Gastroesophageal sphincter (tissue), 4 donors: Measurements from ENCODE around the gene PTPRK. TPM values are rescaled to one million over a fixed set of nuclear protein-coding genes. Genes with fewer than 3 reads are reported as not detected.

Source experiments
- ATAC-seq: fragments of 150-250 bp; one replicate; pipeline ENCODE4 v1.9.1; 2016; ENCODE audit warnings: mild to moderate bottlenecking, moderate library complexity
- H3K27ac ChIP-seq, 4 donors: fragments of 200-600 bp; sonication (generic) in 3 of 4; 1 replicate in 3 of 4; 2 replicates in 1 of 4; pipeline ENCODE4 v1.5.1; 2016 to 2019
- H3K27me3 ChIP-seq: fragments of 200-600 bp; sonication (generic); one replicate; pipeline ENCODE4 v1.5.1; 2019
- H3K36me3 ChIP-seq, 2 donors: fragments of 200-600 bp; sonication (generic); one replicate each; pipeline ENCODE4 v1.5.1; 2019; ENCODE audit warnings: control low read depth in 1 of 2
- H3K4me1 ChIP-seq, 3 donors: fragments of 200-600 bp; sonication (generic); 1 replicate in 2 of 3; 2 replicates in 1 of 3; pipeline ENCODE4 v1.5.1; 2016 to 2019; ENCODE audit warnings: control low read depth in 2 of 3
- H3K4me3 ChIP-seq, 2 donors: fragments of 200-600 bp; sonication (generic); one replicate each; pipeline ENCODE4 v1.5.1; 2019; ENCODE audit warnings: mild to moderate bottlenecking in 1 of 2, moderate library complexity in 1 of 2
- H3K9me3 ChIP-seq, 3 donors: fragments of 200-600 bp; sonication (generic); one replicate each; pipeline ENCODE4 v1.5.1; 2017 to 2019; ENCODE audit warnings: control low read depth in 2 of 3
- CTCF ChIP-seq, 4 experiments: fragments of 200-600 bp in 2 of 4; fragments of 450-650 bp in 2 of 4; sonication (generic) in 1 of 4; IDR thresholded peaks; one replicate each; pipeline ENCODE4 v1.5.1; 2017 to 2019; ENCODE audit warnings: antibody characterized with exemption in 4 of 4, mild to moderate bottlenecking in 2 of 4, moderate library complexity in 2 of 4
- EP300 ChIP-seq: sonication (generic); formaldehyde crosslinking; IDR thresholded peaks from one replicate; pipeline ENCODE4 v1.6.1; 2017; ENCODE audit warnings: antibody characterized with exemption, mild to moderate bottlenecking
- POLR2A ChIP-seq, 2 donors: fragments of 450-650 bp; IDR thresholded peaks; one replicate each; pipeline ENCODE4 v1.6.1; 2017; ENCODE audit warnings: antibody characterized with exemption in 2 of 2, mild to moderate bottlenecking in 2 of 2, moderate library complexity in 1 of 2
- POLR2AphosphoS5 ChIP-seq: sonication (generic); formaldehyde crosslinking; IDR thresholded peaks from one replicate; pipeline ENCODE4 v1.6.1; 2017; ENCODE audit warnings: antibody characterized with exemption
- WGBS, 2 donors: methylation state at CpG; one replicate each; pipeline ENCODE4 v1.1.5; 2018; ENCODE audit warnings: low coverage in 1 of 2; 5-methylcytosine and 5-hydroxymethylcytosine counted together
- total RNA-seq, 4 donors: library from RNA; depleted of rRNA; stranded (reverse); fragments of >200 nt; gene quantifications; one replicate each; pipeline ENCODE4 v1.1.0, GENCODE V29; 2016

PTPRK gene
- total RNA-seq, 4 donors from 2014 or later: 42.0 to 47.6 (median 45.8) TPM

GRCh38 chr6:127997496-127998164 lies 522.8 kb downstream of the PTPRK start:
- no peaks in the 10 kb centered on the region for H3K4me1 ChIP-seq
- ATAC-seq: no peak
- 91 to 96% methylated on average over 3 of the region's 3 CpGs for WGBS, 2 donors
- H3K27ac ChIP-seq: no peak overlapping the region
- TF ChIP-seq POLR2A (IDR thresholded peaks at IDR 0.05) (no peak), CTCF (IDR thresholded peaks at IDR 0.05) (no peak), POLR2AphosphoS5 (no peak), EP300 (no peak)
- no peaks in the 10 kb centered on the region for H3K9me3 ChIP-seq
- H3K27me3 ChIP-seq: no peaks in the 10 kb centered on the region
- H3K4me3 ChIP-seq: no peak overlapping the region
- peaks cover 0 to 11% of the 10 kb centered on the region in 2 donors for H3K36me3 ChIP-seq

GRCh38 chr6:127996925-127997324 lies 523.5 kb downstream of the PTPRK start:
- H3K9me3 ChIP-seq: no peaks in the 10 kb centered on the region
- ATAC-seq: no peak
- WGBS, 2 donors: 84 to 98% methylated on average over 3 of the region's 3 CpGs
- H3K36me3 ChIP-seq: peaks cover 0 to 11% of the 10 kb centered on the region in 2 donors
- H3K4me3 ChIP-seq: no peak overlapping the region
- no peak for TF ChIP-seq EP300
- TF ChIP-seq POLR2AphosphoS5: no peak
- no peak for TF ChIP-seq CTCF (IDR thresholded peaks at IDR 0.05)
- TF ChIP-seq POLR2A (IDR thresholded peaks at IDR 0.05): no peak
- no peaks in the 10 kb centered on the region for H3K4me1 ChIP-seq
- no peaks in the 10 kb centered on the region for H3K27me3 ChIP-seq
- no peak overlapping the region for H3K27ac ChIP-seq

GRCh38 chr6:127992144-127992543 lies 528.3 kb downstream of the PTPRK start:
- ATAC-seq: no peak
- H3K27me3 ChIP-seq: no peaks in the 10 kb centered on the region
- H3K9me3 ChIP-seq: no peaks in the 10 kb centered on the region
- no peak overlapping the region for H3K4me3 ChIP-seq
- no peaks in the 10 kb centered on the region for H3K4me1 ChIP-seq
- TF ChIP-seq EP300 (no peak), POLR2AphosphoS5 (no peak), POLR2A (IDR thresholded peaks at IDR 0.05) (no peak), CTCF (IDR thresholded peaks at IDR 0.05) (no peak)
- WGBS, 2 donors: 29 to 58% methylated on average over 1 of the region's 1 CpG
- peaks cover 0 to 6% of the 10 kb centered on the region in 2 donors for H3K36me3 ChIP-seq
- no peak overlapping the region for H3K27ac ChIP-seq

- no peak overlapping the region for H3K4me3 ChIP-seq
- 94 to 100% methylated on average over 1 of the region's 1 CpG for WGBS, 2 donors
- no peak for ATAC-seq
Measured at GRCh38 chr6:127990074-127990473, 530.3 kb downstream of the PTPRK start.

More at GRCh38 chr6:127990074-127990473, 530.3 kb downstream of the PTPRK start:
- H3K4me1 ChIP-seq: no peaks in the 10 kb centered on the region
- H3K36me3 ChIP-seq: peaks cover 0 to 15% of the 10 kb centered on the region in 2 donors
- TF ChIP-seq EP300 (no peak), CTCF (IDR thresholded peaks at IDR 0.05) (no peak)
- no peak overlapping the region for H3K27ac ChIP-seq
- H3K27me3 ChIP-seq: no peaks in the 10 kb centered on the region
- H3K9me3 ChIP-seq: no peaks in the 10 kb centered on the region
